ENCODE results near the gene BEX3.

The BEX3 gene

GRCh38 chrX:103415528-103415927 is 39.2 kb downstream of the BEX3 start:
- Histone ChIP-seq H3K9ac (ENCODE audit: insufficient read length) (no peak overlapping the region), H3K36me3 (ENCODE audit: insufficient read depth, low read length) (no peaks in the 10 kb centered on the region), H3K27ac (no peak overlapping the region), H3K4me3 (no peak overlapping the region), H3K9me3 (ENCODE audit: low read depth, low read length) (no peaks in the 10 kb centered on the region)
- DNase-seq (ENCODE audit: low read depth, low spot score), result no peak
- TF ChIP-seq EZH2 (IDR thresholded peaks at IDR 0.05) (no peak), FOXP2 (optimal IDR thresholded peaks at IDR 0.05; ENCODE audit: control extremely low read depth, extremely low read length, insufficient read depth) (no peak), POLR2AphosphoS5 (IDR thresholded peaks at IDR 0.05; ENCODE audit: borderline replicate concordance, low read depth, low read length) (no peak)

GRCh38 chrX:103417370-103417769 is 41.0 kb downstream of the BEX3 start:
- Histone ChIP-seq H3K4me3 (no peak overlapping the region), H3K9me3 (ENCODE audit: low read depth, low read length) (no peaks in the 10 kb centered on the region), H3K9ac (ENCODE audit: insufficient read length) (no peak overlapping the region), H3K36me3 (ENCODE audit: insufficient read depth, low read length) (no peaks in the 10 kb centered on the region), H3K27ac (no peak overlapping the region)
- no peak for DNase-seq (ENCODE audit: low read depth, low spot score)
- TF ChIP-seq FOXP2 (optimal IDR thresholded peaks at IDR 0.05; ENCODE audit: control extremely low read depth, extremely low read length, insufficient read depth) (no peak), POLR2AphosphoS5 (IDR thresholded peaks at IDR 0.05; ENCODE audit: borderline replicate concordance, low read depth, low read length) (no peak), EZH2 (IDR thresholded peaks at IDR 0.05) (no peak)

DNA sequence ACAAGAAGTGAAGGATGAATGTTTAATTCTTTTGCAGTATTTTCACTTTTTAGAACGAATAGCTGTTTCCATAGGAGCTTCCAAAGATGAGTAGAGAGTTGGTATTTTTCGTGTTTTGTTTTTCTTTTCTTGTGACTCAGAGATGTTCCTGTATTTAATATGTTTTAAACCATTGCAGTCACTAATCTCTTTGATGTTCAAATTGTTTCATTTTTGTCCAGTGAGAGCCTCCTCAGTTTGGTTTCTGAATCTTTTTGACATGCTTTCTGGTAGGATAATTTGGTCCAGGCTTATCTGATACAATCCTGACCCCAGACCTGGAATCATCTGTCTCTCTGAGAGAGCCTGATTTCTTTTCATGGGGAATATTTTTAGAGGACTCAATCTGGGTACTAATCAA is 41.6 kb downstream of the BEX3 start:
- no peak for TF ChIP-seq FOXP2 (optimal IDR thresholded peaks at IDR 0.05; ENCODE audit: control extremely low read depth, extremely low read length, insufficient read depth)
- TF ChIP-seq EZH2 (IDR thresholded peaks at IDR 0.05), result no peak
- TF ChIP-seq POLR2AphosphoS5 (IDR thresholded peaks at IDR 0.05; ENCODE audit: borderline replicate concordance, low read depth, low read length), result no peak
- no peaks in the 10 kb centered on the region for H3K36me3 ChIP-seq (ENCODE audit: insufficient read depth, low read length)
- no peak overlapping the region for H3K27ac ChIP-seq
- no peak overlapping the region for H3K4me3 ChIP-seq
- no peak for DNase-seq (ENCODE audit: low read depth, low spot score)
- no peak overlapping the region for H3K9ac ChIP-seq (ENCODE audit: insufficient read length)
- H3K9me3 ChIP-seq (ENCODE audit: low read depth, low read length), result no peaks in the 10 kb centered on the region

DNA sequence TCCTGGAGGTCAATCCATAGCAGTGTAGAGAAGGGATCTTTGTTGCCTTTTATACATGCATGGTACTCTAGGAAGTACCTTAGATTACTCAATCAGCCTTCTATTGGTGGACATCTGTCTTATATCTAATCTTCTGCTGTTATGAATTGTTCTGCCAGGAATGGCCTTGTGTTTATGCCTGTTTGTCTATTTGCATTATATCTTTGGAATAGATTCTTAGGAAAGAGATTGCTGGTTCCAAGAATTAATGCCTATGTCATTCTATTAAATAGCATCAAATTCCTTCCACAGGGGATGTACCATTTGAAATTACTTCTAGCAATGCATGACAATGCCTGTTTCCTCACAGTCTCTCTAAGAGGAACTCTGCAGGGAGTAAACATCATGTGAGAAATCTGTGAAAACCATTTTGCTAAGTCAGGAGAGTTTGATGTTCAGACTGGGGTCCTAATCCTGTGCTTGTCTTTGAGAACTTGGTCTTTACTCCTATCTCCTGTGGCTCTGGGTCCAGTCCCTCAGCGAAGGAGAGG is 42.5 kb downstream of the BEX3 start:
- H3K27ac ChIP-seq, result no peak overlapping the region
- H3K4me3 ChIP-seq, result no peak overlapping the region
- DNase-seq (ENCODE audit: low read depth, low spot score), result no peak
- H3K9me3 ChIP-seq (ENCODE audit: low read depth, low read length), result no peaks in the 10 kb centered on the region
- H3K36me3 ChIP-seq (ENCODE audit: insufficient read depth, low read length), result no peaks in the 10 kb centered on the region
- TF ChIP-seq EZH2 (IDR thresholded peaks at IDR 0.05), result no peak
- TF ChIP-seq POLR2AphosphoS5 (IDR thresholded peaks at IDR 0.05; ENCODE audit: borderline replicate concordance, low read depth, low read length), result no peak
- no peak for TF ChIP-seq FOXP2 (optimal IDR thresholded peaks at IDR 0.05; ENCODE audit: control extremely low read depth, extremely low read length, insufficient read depth)
- H3K9ac ChIP-seq (ENCODE audit: insufficient read length), result no peak overlapping the region

GRCh38 chrX:103423955-103424638 is 47.8 kb downstream of the BEX3 start:
- TF ChIP-seq EZH2 (IDR thresholded peaks at IDR 0.05) (no peak), POLR2AphosphoS5 (IDR thresholded peaks at IDR 0.05; ENCODE audit: borderline replicate concordance, low read depth, low read length) (no peak), FOXP2 (optimal IDR thresholded peaks at IDR 0.05; ENCODE audit: control extremely low read depth, extremely low read length, insufficient read depth) (no peak)
- Histone ChIP-seq H3K4me3 (no peak overlapping the region), H3K27ac (no peak overlapping the region), H3K36me3 (ENCODE audit: insufficient read depth, low read length) (no peaks in the 10 kb centered on the region), H3K9ac (ENCODE audit: insufficient read length) (no peak overlapping the region), H3K9me3 (ENCODE audit: low read depth, low read length) (no peaks in the 10 kb centered on the region)
- DNase-seq (ENCODE audit: low read depth, low spot score), result no peak

Data from SK-N-MC (cell line).